Measurements from ENCODE around the gene ITGAL. TPM values are rescaled to one million over a fixed set of nuclear protein-coding genes. Genes with fewer than 3 reads are reported as not detected.

Gene ITGAL
- total and polyA plus RNA-seq, 2 of the 8 experiments (the other 6 are each of a cell fraction or from before 2014, with no cell fraction given), result not detected

DNA sequence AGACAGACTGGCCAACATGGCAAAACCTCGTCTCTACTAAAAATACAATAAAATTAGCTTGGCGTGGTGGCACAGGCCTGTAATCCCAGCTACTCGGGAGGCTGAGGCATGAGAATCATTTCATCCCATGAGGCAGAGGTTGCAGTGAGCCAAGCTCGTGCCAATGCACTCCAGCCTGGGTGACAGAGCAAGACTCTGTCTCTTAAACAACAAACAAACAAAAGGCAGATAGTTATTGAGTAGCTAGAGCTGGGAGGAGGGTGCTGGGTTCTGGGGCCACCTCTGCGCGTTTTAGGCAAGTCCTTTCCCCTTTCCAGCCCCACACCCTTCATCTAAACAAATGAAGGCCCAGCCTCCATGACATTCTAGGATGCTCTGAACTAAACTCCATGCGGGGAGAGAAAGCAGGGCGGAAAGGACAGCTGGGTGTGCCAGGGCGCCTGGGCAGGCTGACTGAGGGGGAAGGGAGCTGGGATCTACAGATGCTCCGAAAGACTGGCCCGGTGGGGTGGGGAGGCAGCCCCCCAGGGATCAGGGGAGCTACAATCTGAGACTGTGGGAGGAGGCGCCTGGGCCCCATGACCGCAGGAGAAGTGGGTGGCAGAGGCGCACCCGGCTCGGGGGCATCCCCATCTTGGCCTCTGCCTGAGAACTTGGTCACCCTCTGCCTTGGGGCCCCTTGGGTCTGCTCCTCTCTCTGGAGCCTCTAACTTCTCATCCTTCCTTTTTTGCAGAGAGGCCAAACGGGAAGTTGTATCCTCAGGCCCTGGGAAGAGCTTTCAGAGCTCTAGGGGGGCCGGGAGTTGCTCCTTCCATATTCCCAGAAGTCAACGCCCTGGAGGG, 910 bp downstream of the ITGAL start (continued):
- TF ChIP-seq, protein P1, sequence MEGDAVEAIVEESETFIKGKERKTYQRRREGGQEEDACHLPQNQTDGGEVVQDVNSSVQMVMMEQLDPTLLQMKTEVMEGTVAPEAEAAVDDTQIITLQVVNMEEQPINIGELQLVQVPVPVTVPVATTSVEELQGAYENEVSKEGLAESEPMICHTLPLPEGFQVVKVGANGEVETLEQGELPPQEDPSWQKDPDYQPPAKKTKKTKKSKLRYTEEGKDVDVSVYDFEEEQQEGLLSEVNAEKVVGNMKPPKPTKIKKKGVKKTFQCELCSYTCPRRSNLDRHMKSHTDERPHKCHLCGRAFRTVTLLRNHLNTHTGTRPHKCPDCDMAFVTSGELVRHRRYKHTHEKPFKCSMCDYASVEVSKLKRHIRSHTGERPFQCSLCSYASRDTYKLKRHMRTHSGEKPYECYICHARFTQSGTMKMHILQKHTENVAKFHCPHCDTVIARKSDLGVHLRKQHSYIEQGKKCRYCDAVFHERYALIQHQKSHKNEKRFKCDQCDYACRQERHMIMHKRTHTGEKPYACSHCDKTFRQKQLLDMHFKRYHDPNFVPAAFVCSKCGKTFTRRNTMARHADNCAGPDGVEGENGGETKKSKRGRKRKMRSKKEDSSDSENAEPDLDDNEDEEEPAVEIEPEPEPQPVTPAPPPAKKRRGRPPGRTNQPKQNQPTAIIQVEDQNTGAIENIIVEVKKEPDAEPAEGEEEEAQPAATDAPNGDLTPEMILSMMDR (IDR thresholded peaks at IDR 0.05; ENCODE audit: control extremely low read depth in 1 of 3, insufficient read depth in 1 of 3, low read depth in 1 of 3, low read length in 3 of 3), result no peak
